Activated CD4-positive, alpha-beta T cell treated with anti-CD3 and anti-CD28 coated beads, Interleukin-2, amount 10 ng/mL, durations not matched to agents 7 days and 5 days (primary cell): ENCODE data around the gene SBF2. TPM values are rescaled to one million over a fixed set of nuclear protein-coding genes. Genes with fewer than 3 reads are reported as not detected.
A peak's percentile ranks its signal among the peaks of the same experiment; 100 is the strongest.
"Not testable (repeated sequence)": the region's sequence is repeated elsewhere in the genome, so short reads cannot be mapped to it uniquely, and the experiment has no call there.

ENCODE experiments used
- CTCF ChIA-PET: fragments of 350-600 bp; sonication (Branson Sonifier 250); formaldehyde crosslinking; loops from one replicate; lab custom pipeline; 2021; ENCODE audit warnings: antibody characterized with exemption; lab: Charles Lee
- POLR2A ChIA-PET: fragments of 350-600 bp; sonication (Branson Sonifier 250); formaldehyde crosslinking; loops from one replicate; lab custom pipeline; 2021; ENCODE audit warnings: antibody characterized with exemption; lab: Charles Lee
- DNase-seq: peaks from one replicate; pipeline ENCODE4 v3.0.0-alpha.2; 2020
- H3K27ac Mint-ChIP-seq: one replicate; pipeline ENCODE4 v1.8.0; 2021; ENCODE audit warnings: mild to moderate bottlenecking, moderate library complexity, mixed read lengths
- H3K27me3 Mint-ChIP-seq: one replicate; pipeline ENCODE4 v1.8.0; 2021; ENCODE audit warnings: mixed read lengths
- H3K36me3 Mint-ChIP-seq: one replicate; pipeline ENCODE4 v1.8.0; 2021; ENCODE audit warnings: low read depth, mixed read lengths
- H3K4me1 Mint-ChIP-seq: one replicate; pipeline ENCODE4 v1.8.0; 2021; ENCODE audit warnings: mixed read lengths
- H3K4me3 Mint-ChIP-seq: one replicate; pipeline ENCODE4 v1.8.0; 2021; ENCODE audit warnings: mild to moderate bottlenecking, moderate library complexity, mixed read lengths
- H3K9me3 Mint-ChIP-seq: one replicate; pipeline ENCODE4 v1.8.0; 2021; ENCODE audit warnings: mixed read lengths
- total RNA-seq, 2 experiments: library from RNA; stranded (reverse); gene quantifications; one replicate each; pipeline ENCODE4 v1.2.3, GENCODE V29; 2021

The SBF2 gene
- total RNA-seq, 2 experiments from 2014 or later = 3.2 to 3.7 TPM

DNA sequence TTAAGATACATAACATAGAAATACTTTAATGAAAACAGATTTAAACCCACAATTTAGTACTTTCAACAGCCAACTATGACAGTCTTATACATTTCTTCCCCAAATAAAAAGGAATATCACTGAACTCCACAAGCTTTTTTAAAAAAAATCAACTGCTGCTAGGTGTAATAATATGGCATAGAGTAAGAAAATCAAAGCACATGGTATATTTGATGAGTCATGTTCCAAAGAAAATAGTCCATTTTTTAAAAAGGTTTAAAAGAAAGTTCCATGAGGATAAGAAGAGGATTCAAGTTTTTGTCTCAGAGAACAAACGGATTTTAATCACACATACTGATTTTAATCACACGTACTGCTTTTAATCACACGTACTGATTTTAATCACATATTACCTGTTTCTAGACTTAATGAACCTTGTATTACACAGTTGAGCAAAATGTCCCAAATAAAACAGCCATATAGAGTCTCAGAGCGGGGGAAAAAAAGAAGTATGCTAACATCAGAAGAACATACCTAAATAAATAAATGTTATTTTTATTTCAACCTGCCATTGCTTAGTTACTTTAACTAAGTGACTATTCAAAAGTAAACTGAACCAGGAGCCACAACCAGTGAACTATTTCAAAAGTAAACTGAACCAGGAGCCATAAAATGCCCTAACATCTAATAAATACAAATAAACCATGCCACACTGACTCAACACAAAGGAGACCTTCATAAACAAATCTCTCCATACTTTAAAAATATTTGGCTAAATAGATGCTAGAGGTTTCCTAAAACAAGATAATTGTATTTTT, 198.4 kb downstream of the SBF2 start:
- no peak overlapping the region for H3K4me3 Mint-ChIP-seq
- peaks cover 3% of the 10 kb centered on the region for H3K27me3 Mint-ChIP-seq
- peaks cover 3% of the 10 kb centered on the region for H3K36me3 Mint-ChIP-seq
- no peak overlapping the region for H3K27ac Mint-ChIP-seq
- ChIA-PET POLR2A (no interaction called here), CTCF (no interaction called here)
- H3K4me1 Mint-ChIP-seq = peaks cover 13% of the 10 kb centered on the region
- DNase-seq = no peak
- peaks cover 19% of the 10 kb centered on the region for H3K9me3 Mint-ChIP-seq

DNA sequence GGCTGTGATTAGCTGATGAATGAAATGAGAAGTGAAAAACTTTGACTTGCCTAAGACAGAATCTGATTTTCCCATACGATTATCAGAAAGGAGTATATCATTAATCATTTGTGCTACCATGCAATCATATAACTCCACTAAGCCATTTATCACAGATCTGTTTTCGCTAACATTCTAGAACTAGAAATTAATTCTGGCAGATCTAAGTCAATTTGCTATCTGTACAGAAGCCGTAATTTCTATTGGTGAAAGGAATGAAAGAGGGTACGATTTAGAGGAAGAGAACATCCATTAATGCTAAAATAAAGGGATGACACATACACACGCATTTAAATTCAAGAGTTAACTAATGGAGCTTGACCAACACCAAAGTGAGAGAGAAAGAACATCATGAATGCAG, 201.6 kb downstream of the SBF2 start:
- no peak overlapping the region for H3K4me3 Mint-ChIP-seq
- H3K27me3 Mint-ChIP-seq = no peaks in the 10 kb centered on the region
- POLR2A ChIA-PET = no interaction called here
- peaks cover 13% of the 10 kb centered on the region for H3K4me1 Mint-ChIP-seq
- no peaks in the 10 kb centered on the region for H3K9me3 Mint-ChIP-seq
- no peak overlapping the region for H3K27ac Mint-ChIP-seq
- no peaks in the 10 kb centered on the region for H3K36me3 Mint-ChIP-seq
- CTCF ChIA-PET = interaction anchor here (1.6 kb wide), 1 partner anchor 15 kb away, joined by 3 read pairs; no protein-coding TSS in a partner anchor
- DNase-seq = no peak

DNA sequence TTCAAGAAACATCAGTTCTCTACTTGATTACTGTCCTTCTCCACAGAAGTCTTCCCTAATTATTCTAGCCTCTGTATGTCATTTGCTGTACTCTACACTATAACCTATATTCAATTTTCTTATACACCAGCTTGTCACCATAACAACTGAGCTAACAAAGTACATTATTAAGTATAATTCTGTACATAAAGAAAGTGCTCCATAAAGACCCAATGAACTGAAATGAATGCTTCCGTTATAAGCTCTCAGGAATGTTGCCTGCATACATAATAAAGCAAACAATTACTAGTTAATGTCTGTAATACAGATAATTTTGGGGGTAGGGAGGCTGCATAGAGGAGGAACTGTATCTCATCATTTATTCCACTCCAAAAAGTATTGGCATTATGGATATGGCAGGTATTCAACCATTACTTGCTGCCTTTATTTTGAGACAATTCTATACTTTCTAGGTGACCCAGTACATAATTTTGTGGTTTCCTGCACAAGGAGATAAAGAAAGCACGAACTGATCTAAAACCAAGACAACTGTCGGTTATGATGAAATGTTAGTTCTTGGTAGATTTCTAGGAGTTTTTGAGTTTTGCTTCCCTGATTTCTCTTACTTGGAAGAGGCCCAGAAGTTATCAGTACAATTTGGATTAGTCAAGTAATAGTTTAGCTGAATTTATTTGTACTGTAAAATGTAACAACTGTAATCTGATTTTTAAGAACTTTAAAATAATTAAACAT, 202.5 kb downstream of the SBF2 start:
- Mint-ChIP-seq H3K27me3 (no peaks in the 10 kb centered on the region), H3K36me3 (no peaks in the 10 kb centered on the region), H3K9me3 (no peaks in the 10 kb centered on the region), H3K27ac (no peak overlapping the region), H3K4me1 (peaks cover 13% of the 10 kb centered on the region), H3K4me3 (no peak overlapping the region)
- POLR2A ChIA-PET = no interaction called here
- CTCF ChIA-PET = interaction anchor here (0.7 kb wide), 1 partner anchor 15 kb away, joined by 4 read pairs; no protein-coding TSS in a partner anchor
- no peak for DNase-seq

DNA sequence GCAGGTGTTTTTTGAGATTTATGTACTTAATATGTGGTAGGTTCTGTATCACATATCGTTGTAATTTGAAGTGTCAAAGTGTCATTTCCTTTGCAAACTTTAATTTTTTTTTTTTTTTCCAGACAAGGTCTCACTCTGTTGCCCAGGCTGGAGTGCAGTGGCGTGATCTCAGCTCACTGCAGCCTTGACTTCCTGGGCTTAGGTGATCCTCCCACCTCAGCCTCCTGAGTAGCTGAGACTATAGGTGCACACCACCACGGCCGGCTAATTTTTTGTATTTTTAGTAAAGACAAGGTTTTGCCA, 206.1 kb downstream of the SBF2 start:
- DNase-seq, H3K27ac Mint-ChIP-seq, H3K36me3 Mint-ChIP-seq, H3K27me3 Mint-ChIP-seq, POLR2A ChIA-PET, H3K9me3 Mint-ChIP-seq, H3K4me3 Mint-ChIP-seq: not testable (repeated sequence)
- H3K4me1 Mint-ChIP-seq = peaks cover 13% of the 10 kb centered on the region
- CTCF ChIA-PET = interaction anchor here (1.2 kb wide), 1 partner anchor 10 kb away, joined by 3 read pairs; no protein-coding TSS in a partner anchor

DNA sequence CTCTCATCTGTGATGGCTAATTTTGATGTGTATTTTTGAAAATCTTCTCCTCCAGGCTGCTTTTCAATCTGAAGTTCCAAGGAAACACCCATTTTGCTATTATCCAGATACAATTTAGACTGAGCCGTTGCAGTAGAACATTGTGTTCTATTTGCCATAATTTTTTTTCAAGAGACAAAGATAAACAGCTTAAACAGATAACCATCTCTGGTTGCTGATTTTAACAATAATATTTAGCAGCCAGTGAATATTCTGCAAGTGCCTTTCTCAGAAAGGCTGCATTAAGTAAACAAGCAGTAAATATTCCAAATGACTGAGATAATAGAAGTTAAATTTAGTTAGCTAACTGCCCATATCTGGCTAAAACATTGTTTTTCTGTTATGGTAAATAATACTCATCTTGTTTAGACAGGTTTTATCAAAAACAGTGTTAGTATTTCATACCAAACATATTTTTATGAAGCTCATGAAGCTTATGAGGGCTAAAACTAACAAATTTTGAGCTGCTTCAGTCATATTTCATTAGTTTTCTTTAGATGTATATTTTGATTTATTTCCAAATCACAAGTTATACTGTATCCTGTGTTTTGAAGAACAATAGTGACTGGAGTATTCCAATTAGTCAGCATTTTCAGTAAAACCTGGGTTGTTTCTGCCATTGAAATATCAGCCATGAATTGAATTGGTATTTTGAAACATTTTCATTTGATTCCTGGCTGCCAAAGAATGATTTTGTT, 206.7 kb downstream of the SBF2 start:
- Mint-ChIP-seq H3K9me3 (peaks cover 4% of the 10 kb centered on the region), H3K27me3 (no peaks in the 10 kb centered on the region), H3K4me3 (no peak overlapping the region), H3K36me3 (no peaks in the 10 kb centered on the region), H3K4me1 (peaks cover 13% of the 10 kb centered on the region), H3K27ac (no peak overlapping the region)
- ChIA-PET POLR2A (no interaction called here), CTCF (interaction anchor here (0.6 to 1.2 kb wide), 2 partner anchors 10 to 208 kb away, joined by 3 read pairs; no protein-coding TSS in a partner anchor)
- DNase-seq = no peak

DNA sequence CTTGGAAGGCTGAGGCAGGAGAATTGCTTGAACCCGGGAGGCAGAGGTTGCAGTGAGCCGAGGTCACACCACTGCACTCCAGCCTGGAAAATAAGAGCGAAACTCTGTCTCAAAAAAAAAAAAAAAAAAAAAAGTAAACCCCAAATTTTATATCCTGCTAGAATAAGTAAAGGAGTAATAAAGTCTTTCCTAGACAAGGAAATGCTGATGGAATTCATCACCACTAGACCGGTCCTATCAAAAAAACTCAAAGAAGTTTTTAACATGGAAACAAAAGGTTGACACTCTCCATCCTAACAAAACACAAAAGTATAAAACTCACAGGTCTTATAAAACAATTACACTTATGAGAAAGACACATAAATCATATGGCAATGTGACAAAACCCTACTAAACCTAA, 213.9 kb downstream of the SBF2 start:
- POLR2A ChIA-PET = no interaction called here
- DNase-seq = no peak
- no peaks in the 10 kb centered on the region for H3K27me3 Mint-ChIP-seq
- H3K9me3 Mint-ChIP-seq = peaks cover 30% of the 10 kb centered on the region
- CTCF ChIA-PET = interaction anchor here (0.7 kb wide), 1 partner anchor 883 kb away, joined by 3 read pairs; no protein-coding TSS in a partner anchor
- peaks cover 2% of the 10 kb centered on the region for H3K36me3 Mint-ChIP-seq
- H3K27ac Mint-ChIP-seq = no peak overlapping the region
- no peaks in the 10 kb centered on the region for H3K4me1 Mint-ChIP-seq
- H3K4me3 Mint-ChIP-seq = no peak overlapping the region

DNA sequence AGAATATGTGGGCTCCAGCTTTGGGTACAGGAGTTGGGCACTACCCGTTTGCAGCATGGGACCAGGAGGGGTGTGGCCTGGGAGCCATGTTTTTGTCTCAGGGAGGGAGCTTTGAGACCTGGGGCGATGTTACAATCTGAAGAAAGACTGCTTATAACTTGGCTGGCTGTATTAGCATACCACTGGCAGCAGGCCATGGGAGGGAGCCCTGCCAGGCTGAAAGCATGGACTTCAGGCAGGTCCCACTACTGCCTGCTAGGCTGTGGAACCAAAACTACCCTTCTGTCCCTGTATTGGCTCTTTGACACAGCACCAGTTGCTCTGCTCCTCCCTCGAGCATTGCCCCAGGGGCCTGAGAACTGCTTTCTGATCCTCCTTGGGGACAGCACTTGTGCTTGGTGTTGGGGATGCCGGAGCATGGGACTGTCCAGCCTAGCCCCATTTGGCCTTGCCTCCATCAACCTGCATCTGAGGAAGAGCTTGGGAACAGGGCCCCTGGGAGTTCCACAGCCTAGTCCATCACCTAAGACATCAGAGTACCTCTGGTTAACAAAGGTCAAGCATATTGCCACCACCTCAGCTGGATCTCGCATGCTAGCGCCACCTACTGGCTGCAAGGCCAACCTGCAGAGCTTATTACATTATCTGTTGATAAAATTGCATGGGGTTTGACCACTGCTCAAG, 217.4 kb downstream of the SBF2 start:
- peaks cover 22% of the 10 kb centered on the region for H3K9me3 Mint-ChIP-seq
- ChIA-PET CTCF (interaction anchor here (0.5 to 1.2 kb wide), 3 partner anchors 15 to 641 kb away, joined by 3 to 4 read pairs (median 3); no protein-coding TSS in a partner anchor), POLR2A (no interaction called here)
- H3K4me3 Mint-ChIP-seq = no peak overlapping the region
- H3K27me3 Mint-ChIP-seq = no peaks in the 10 kb centered on the region
- peaks cover 2% of the 10 kb centered on the region for H3K36me3 Mint-ChIP-seq
- peak; percentile 37 for DNase-seq
- no peak overlapping the region for H3K27ac Mint-ChIP-seq
- H3K4me1 Mint-ChIP-seq = no peaks in the 10 kb centered on the region

DNA sequence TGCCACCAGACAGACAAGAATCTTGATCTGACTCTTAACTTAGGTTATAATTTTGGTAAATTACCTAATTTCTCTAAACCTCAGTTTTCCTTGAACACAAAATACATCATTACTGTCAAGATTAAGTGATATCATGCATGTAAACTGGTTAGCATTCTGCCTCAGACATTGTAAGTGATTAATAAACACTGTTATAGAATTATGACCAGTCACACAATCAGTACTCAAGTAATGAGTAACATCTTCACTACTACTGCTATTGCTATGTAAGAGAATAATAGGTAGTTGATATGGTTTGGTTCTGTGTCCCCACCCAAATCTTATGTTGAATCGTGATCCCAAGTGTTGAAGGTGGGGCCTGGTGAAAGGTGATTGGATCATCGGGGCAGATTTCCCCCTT, 218.9 kb downstream of the SBF2 start:
- Mint-ChIP-seq H3K27me3 (no peaks in the 10 kb centered on the region), H3K36me3 (no peaks in the 10 kb centered on the region)
- CTCF ChIA-PET = no interaction called here

DNA sequence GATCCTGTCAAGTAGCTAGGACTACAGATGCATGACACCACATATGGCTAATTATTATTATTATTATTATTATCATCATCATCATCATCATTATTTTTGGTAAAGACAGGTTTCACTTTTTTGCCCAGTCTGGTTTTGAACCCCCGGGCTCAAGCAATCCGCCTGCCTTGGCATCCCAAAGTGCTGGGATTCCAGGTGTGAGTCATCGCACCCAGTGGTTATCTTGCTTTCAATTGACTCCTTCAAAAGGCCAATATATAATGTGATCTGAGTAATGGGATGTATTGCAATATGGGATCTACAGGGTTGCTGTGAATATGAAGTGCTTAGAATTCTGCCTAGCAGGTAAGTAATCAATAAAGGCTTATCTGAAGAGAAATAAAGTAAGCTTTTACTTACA, 221.2 kb downstream of the SBF2 start:
- ChIA-PET POLR2A (no interaction called here), CTCF (no interaction called here)
- no peaks in the 10 kb centered on the region for H3K9me3 Mint-ChIP-seq
- H3K4me3 Mint-ChIP-seq = no peak overlapping the region
- no peak overlapping the region for H3K27ac Mint-ChIP-seq
- no peak for DNase-seq
- no peaks in the 10 kb centered on the region for H3K4me1 Mint-ChIP-seq
- no peaks in the 10 kb centered on the region for H3K27me3 Mint-ChIP-seq
- no peaks in the 10 kb centered on the region for H3K36me3 Mint-ChIP-seq

More for the DNA sequence above, 218.9 kb downstream of the SBF2 start:
- no peak overlapping the region for H3K27ac Mint-ChIP-seq
- H3K4me3 Mint-ChIP-seq = no peak overlapping the region
- POLR2A ChIA-PET = no interaction called here
- no peak for DNase-seq
- peaks cover 12% of the 10 kb centered on the region for H3K9me3 Mint-ChIP-seq
- no peaks in the 10 kb centered on the region for H3K4me1 Mint-ChIP-seq

DNA sequence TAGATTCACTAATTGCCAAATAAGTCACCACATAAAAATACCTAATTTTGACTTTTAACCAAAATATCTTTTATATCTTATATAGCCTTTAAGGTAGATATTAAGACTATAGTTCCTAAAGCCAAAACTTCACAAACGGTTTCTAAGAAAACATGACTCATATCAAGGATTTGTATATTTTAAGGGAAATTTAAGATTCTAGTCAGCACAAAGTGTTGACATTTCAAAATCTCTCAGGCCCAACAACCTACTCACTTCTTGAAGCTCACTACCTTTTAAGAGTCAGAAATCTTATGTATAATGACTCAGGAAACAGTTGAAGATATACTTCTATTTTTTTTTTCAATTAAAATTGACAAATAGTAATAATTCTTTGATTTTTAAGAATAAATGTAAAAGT, 221.9 kb downstream of the SBF2 start:
- Mint-ChIP-seq H3K27me3 (no peaks in the 10 kb centered on the region), H3K9me3 (no peaks in the 10 kb centered on the region), H3K27ac (no peak overlapping the region), H3K4me3 (no peak overlapping the region), H3K4me1 (no peaks in the 10 kb centered on the region), H3K36me3 (no peaks in the 10 kb centered on the region)
- ChIA-PET POLR2A (no interaction called here), CTCF (no interaction called here)
- DNase-seq = no peak

DNA sequence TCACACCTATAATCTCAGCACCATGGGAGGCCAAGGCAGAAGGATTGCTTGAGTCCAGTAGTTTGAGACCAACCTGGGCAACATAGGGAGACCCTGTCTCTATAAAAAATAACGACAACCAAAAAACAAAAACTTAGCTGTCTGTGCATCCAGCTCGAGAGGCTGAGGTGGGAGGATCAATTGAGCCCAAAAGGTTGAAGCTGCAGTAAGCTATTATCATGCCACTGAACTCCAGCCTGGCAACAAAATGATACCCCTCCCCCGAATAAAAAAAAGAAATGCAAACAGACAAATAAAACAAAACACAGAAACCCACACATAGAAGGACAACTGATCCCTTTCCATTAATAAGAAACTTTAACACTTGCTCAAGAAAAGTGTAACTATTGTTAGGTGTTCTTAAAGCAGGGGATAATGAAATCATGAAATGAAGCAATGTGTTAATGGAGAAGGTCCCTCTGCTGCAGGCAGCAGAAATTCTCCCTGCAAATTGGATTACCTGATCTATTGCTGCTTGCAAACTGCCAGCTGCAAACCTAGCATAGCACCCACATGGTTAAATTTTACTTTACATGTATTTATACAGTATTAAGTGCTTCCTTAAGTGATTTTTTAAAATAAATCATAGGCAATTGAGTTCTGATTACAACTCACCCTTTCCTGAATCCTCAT, 226.3 kb downstream of the SBF2 start:
- no peaks in the 10 kb centered on the region for H3K4me1 Mint-ChIP-seq
- H3K9me3 Mint-ChIP-seq = no peaks in the 10 kb centered on the region
- H3K27me3 Mint-ChIP-seq = no peaks in the 10 kb centered on the region
- DNase-seq = no peak
- ChIA-PET CTCF (no interaction called here), POLR2A (no interaction called here)
- no peaks in the 10 kb centered on the region for H3K36me3 Mint-ChIP-seq
- H3K27ac Mint-ChIP-seq = no peak overlapping the region
- no peak overlapping the region for H3K4me3 Mint-ChIP-seq

DNA sequence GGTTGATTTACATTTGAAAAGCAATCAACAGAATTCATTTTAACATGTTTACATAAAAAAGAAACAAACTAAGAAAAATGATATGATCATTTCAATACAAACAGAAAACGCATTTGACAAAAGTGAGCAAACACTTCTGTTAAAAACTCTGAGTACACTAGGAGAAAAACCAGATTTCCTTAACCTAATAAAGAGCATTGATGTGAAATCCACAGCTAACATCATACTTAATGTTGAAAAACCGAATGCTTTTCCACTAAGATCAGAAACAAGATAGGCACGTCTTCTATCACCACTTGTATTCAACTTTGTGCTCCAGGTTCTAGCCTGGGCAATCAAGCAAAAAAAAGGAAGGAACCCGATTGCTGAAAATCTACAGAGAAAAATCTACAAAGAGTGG, 227.6 kb downstream of the SBF2 start:
- Mint-ChIP-seq H3K9me3 (peaks cover 4% of the 10 kb centered on the region), H3K27ac (no peak overlapping the region), H3K4me1 (no peaks in the 10 kb centered on the region), H3K27me3 (no peaks in the 10 kb centered on the region), H3K36me3 (no peaks in the 10 kb centered on the region), H3K4me3 (no peak overlapping the region)
- ChIA-PET CTCF (no interaction called here), POLR2A (no interaction called here)
- DNase-seq = no peak
